ENCODE data around the gene SESTD1. TPM values are rescaled to one million over a fixed set of nuclear protein-coding genes. Genes with fewer than 3 reads are reported as not detected.

The SESTD1 gene
- total and polyA plus RNA-seq, 2 of the 4 experiments (the other 2 are of a cell fraction) = 8.4 to 12.7 TPM

- H3K56ac ChIP-seq (ENCODE audit: extremely low read depth, insufficient read depth, low read length) = no peak overlapping the region
- WGBS, 2 experiments (ENCODE audit: extremely low coverage in 2 of 2, insufficient read length in 1 of 2) = no CpG with 5 or more reads among the region's 1 CpG
- no TSS peak for BruUV-seq (replicated peaks)
- ATAC-seq (ENCODE audit: low read depth) (no peak), DNase-seq (no peak)
- CTCF ChIA-PET = no interaction called here
- H4K5ac ChIP-seq (ENCODE audit: low read depth, low read length) = no peak overlapping the region
- H2BK120ac ChIP-seq (ENCODE audit: low read depth, low read length) = no peak overlapping the region
- H3K4me3 ChIP-seq (ENCODE audit: insufficient read depth, low read depth, low read length) = no peak overlapping the region
- H3K9me1 ChIP-seq (ENCODE audit: insufficient read depth, low read length) = no peaks in the 10 kb centered on the region
- no peaks in the 10 kb centered on the region for H4K20me1 ChIP-seq (ENCODE audit: insufficient read depth, low read length)
- H3K4ac ChIP-seq (ENCODE audit: low read depth, low read length) = no peak overlapping the region
- intact Hi-C loops (cut with micrococcal nuclease) (no loop called here), dilution Hi-C loops (cut with HindIII; ENCODE audit: low sequenced_read_pairs, unreplicated experiment) (no loop called here), in situ Hi-C loops (cut with MboI; ENCODE audit: low sequenced_read_pairs) (no loop called here)
- H3K27ac ChIP-seq (ENCODE audit: insufficient read depth, low read length) = no peak overlapping the region
- H2AK5ac ChIP-seq (ENCODE audit: low read depth, low read length) = no peak overlapping the region
- H3K18ac ChIP-seq (ENCODE audit: low read depth, low read length) = no peak overlapping the region
- H3K36me3 ChIP-seq (ENCODE audit: control insufficient read depth, insufficient read depth, low read length) = peaks cover 7% of the 10 kb centered on the region
- no peak overlapping the region for H2BK15ac ChIP-seq (ENCODE audit: low read depth, low read length)
- no peak overlapping the region for H2BK5ac ChIP-seq (ENCODE audit: low read depth, low read length, poor library complexity, severe bottlenecking)
- H3K9ac ChIP-seq (ENCODE audit: low read depth, low read length) = no peak overlapping the region
- H2BK20ac ChIP-seq (ENCODE audit: low read depth, low read length) = no peak overlapping the region
- H3K27me3 ChIP-seq (ENCODE audit: control insufficient read depth, insufficient read depth, low read length) = no peaks in the 10 kb centered on the region
- no peak overlapping the region for H3K4me2 ChIP-seq (ENCODE audit: low read depth, low read length)
- POLR2A ChIA-PET (ENCODE audit: unreplicated experiment) = no interaction called here
- no peak overlapping the region for H2AK9ac ChIP-seq (replicated peaks; ENCODE audit: low read depth, low read length, poor library complexity)
- no peak overlapping the region for H4K91ac ChIP-seq (ENCODE audit: insufficient read depth, low read depth, low read length)
- H3K79me1 ChIP-seq (ENCODE audit: low read depth in 1 of 2, low read length in 2 of 2) = no peaks in the 10 kb centered on the region; a peak in 1 of 4 replicates
- no peaks in the 10 kb centered on the region for H3K9me3 ChIP-seq (ENCODE audit: control insufficient read depth, insufficient read depth, low read length)
- no peaks in the 10 kb centered on the region for H3K4me1 ChIP-seq (ENCODE audit: control insufficient read depth, insufficient read depth, low read length)
- TF ChIP-seq RCOR1 (IDR thresholded peaks at IDR 0.05; ENCODE audit: insufficient replicate concordance, low read length) (no peak), RFX5 (IDR thresholded peaks at IDR 0.05; ENCODE audit: low read depth, low read length) (no peak), USF2 (IDR thresholded peaks at IDR 0.05; ENCODE audit: low read depth, low read length) (no peak), POLR2A (IDR thresholded peaks at IDR 0.05; ENCODE audit: low read depth, low read length) (no peak), CTCF (conservative IDR thresholded peaks at IDR 0.05; ENCODE audit: low read depth, low read length) (no peak), SMC3 (IDR thresholded peaks at IDR 0.05; ENCODE audit: low read depth, low read length) (no peak), NFE2L2 (IDR thresholded peaks at IDR 0.05; ENCODE audit: low read depth, low read length) (no peak), FOS (IDR thresholded peaks at IDR 0.05; ENCODE audit: low read depth, low read length) (no peak), MAFK (IDR thresholded peaks at IDR 0.05; ENCODE audit: low read depth, low read length) (no peak), RAD21 (IDR thresholded peaks at IDR 0.05; ENCODE audit: low read length) (no peak), ELK1 (IDR thresholded peaks at IDR 0.05; ENCODE audit: borderline replicate concordance, low read depth, low read length) (no peak)
- H3K14ac ChIP-seq (replicated peaks; ENCODE audit: low read depth, low read length) = no peak overlapping the region
- no peak overlapping the region for H4K8ac ChIP-seq (ENCODE audit: low read depth in 2 of 2, low read length in 2 of 2)
- no peak overlapping the region for H2AFZ ChIP-seq (replicated peaks; ENCODE audit: low read length, poor library complexity)
- no peak overlapping the region for H3K23ac ChIP-seq (ENCODE audit: low read depth, low read length)
Observed at GRCh38 chr2:179171371-179171770, 93.3 kb downstream of the SESTD1 start.
